Limb (tissue), 2 donors: ENCODE measurements around the gene TLR6.

ENCODE experiments used
- DNase-seq, 2 donors: peaks; one replicate each; pipeline ENCODE4 v3.0.0-alpha.2; 2016; ENCODE audit errors: extremely low spot score in 2 of 2

Gene TLR6

GRCh38 chr4:38856524-38857337 lies at the start of gene TLR6:
TLR6 (minus strand) TSS chr4:38856817; CDS start chr4:38829473, 27,344 bp downstream.
- peak in 1 of 2 donors; percentile 31 for DNase-seq

GRCh38 chr4:38905652-38906385 lies 49.2 kb upstream of the TLR6 start:
- no peak for DNase-seq

- DNase-seq = no peak
Measured at GRCh38 chr4:38904682-38905081, 48.1 kb upstream of the TLR6 start.

GRCh38 chr4:38904090-38904666 lies 47.6 kb upstream of the TLR6 start:
- DNase-seq = no peak

GRCh38 chr4:38902695-38903094 lies 46.1 kb upstream of the TLR6 start:
- peak in 1 of 2 donors; percentile 53 for DNase-seq

- DNase-seq = no peak
Measured at GRCh38 chr4:38902221-38902620, 45.6 kb upstream of the TLR6 start.

GRCh38 chr4:38898245-38898644 lies 41.6 kb upstream of the TLR6 start:
- no peak for DNase-seq

GRCh38 chr4:38896940-38897339 lies 40.3 kb upstream of the TLR6 start:
- no peak for DNase-seq

- no peak for DNase-seq
Measured at GRCh38 chr4:38894322-38894982, 37.8 kb upstream of the TLR6 start.

- DNase-seq = no peak
Measured at GRCh38 chr4:38891051-38891983, 34.7 kb upstream of the TLR6 start.

- no peak for DNase-seq
Measured at GRCh38 chr4:38889143-38889542, 32.5 kb upstream of the TLR6 start.

- DNase-seq = no peak
Measured at GRCh38 chr4:38884254-38884653, 27.6 kb upstream of the TLR6 start.

- DNase-seq = no peak
Measured at GRCh38 chr4:38876636-38877035, 20.0 kb upstream of the TLR6 start.

GRCh38 chr4:38873290-38873944 lies 16.8 kb upstream of the TLR6 start:
- no peak for DNase-seq

GRCh38 chr4:38872620-38873019 lies 16.0 kb upstream of the TLR6 start:
- DNase-seq = no peak

GRCh38 chr4:38871593-38871992 lies 15.0 kb upstream of the TLR6 start:
- DNase-seq = no peak

GRCh38 chr4:38870098-38870808 lies 13.6 kb upstream of the TLR6 start:
- no peak for DNase-seq

GRCh38 chr4:38869511-38869910 lies 12.9 kb upstream of the TLR6 start:
- no peak for DNase-seq
